Progenitor cell of endocrine pancreas (in vitro differentiated cells): ENCODE measurements around the gene ADK. TPM values are rescaled to one million over a fixed set of nuclear protein-coding genes. Genes with fewer than 3 reads are reported as not detected.

Experiments used
- DNase-seq: peaks from one replicate; pipeline ENCODE4 v3.0.0; 2021; ENCODE audit warnings: low spot score; ENCODE audit not compliant: unreplicated experiment
- H3K27ac Mint-ChIP-seq: 2 replicates; pipeline ENCODE4 v1.8.0; 2021; ENCODE audit warnings: mild to moderate bottlenecking, moderate library complexity, mixed read lengths
- H3K27me3 Mint-ChIP-seq: 2 replicates; pipeline ENCODE4 v1.8.0; 2021; ENCODE audit warnings: mixed read lengths
- H3K36me3 Mint-ChIP-seq: 2 replicates; pipeline ENCODE4 v1.8.0; 2022; ENCODE audit warnings: mixed read lengths; ENCODE audit not compliant: insufficient read depth
- H3K4me1 Mint-ChIP-seq: 2 replicates; pipeline ENCODE4 v1.8.0; 2021; ENCODE audit warnings: low read depth, mixed read lengths
- H3K4me3 Mint-ChIP-seq: 2 replicates; pipeline ENCODE4 v1.8.0; 2021; ENCODE audit warnings: low read depth, mild to moderate bottlenecking, moderate library complexity, mixed read lengths
- H3K9me3 Mint-ChIP-seq: 2 replicates; pipeline ENCODE4 v1.8.0; 2021; ENCODE audit warnings: low read depth, mixed read lengths
- CTCF ChIP-seq: fragments of 200-600 bp; sonication (generic); IDR thresholded peaks from one replicate; pipeline ENCODE4 v1.5.0; 2021; ENCODE audit warnings: antibody characterized with exemption, mild to moderate bottlenecking; ENCODE audit not compliant: unreplicated experiment
- total RNA-seq: library from RNA; stranded (reverse); gene quantifications from 2 replicates; pipeline ENCODE4 v1.2.1, GENCODE V29; 2021

ADK gene
- total RNA-seq, 1 donor from 2014 or later: 20.7 TPM

- H3K27ac Mint-ChIP-seq: no peak overlapping the region
- DNase-seq: no peak
- H3K9me3 Mint-ChIP-seq: peaks cover 35% of the 10 kb centered on the region
- no peaks in the 10 kb centered on the region for H3K4me1 Mint-ChIP-seq
- no peak for TF ChIP-seq CTCF
- H3K36me3 Mint-ChIP-seq: peaks cover 11% of the 10 kb centered on the region
- no peak overlapping the region for H3K4me3 Mint-ChIP-seq
- H3K27me3 Mint-ChIP-seq: no peaks in the 10 kb centered on the region
Measured at GRCh38 chr10:74483356-74483755, 332.3 kb downstream of the ADK start.

- no peaks in the 10 kb centered on the region for H3K4me1 Mint-ChIP-seq
Measured at GRCh38 chr10:74485283-74485682, 334.3 kb downstream of the ADK start.

GRCh38 chr10:74486659-74487058, 335.6 kb downstream of the ADK start:
- H3K27me3 Mint-ChIP-seq: no peaks in the 10 kb centered on the region
- TF ChIP-seq CTCF: no peak
- peaks cover 15% of the 10 kb centered on the region for H3K9me3 Mint-ChIP-seq
- H3K36me3 Mint-ChIP-seq: peaks cover 7% of the 10 kb centered on the region
- no peak overlapping the region for H3K4me3 Mint-ChIP-seq
- H3K27ac Mint-ChIP-seq: no peak overlapping the region
- peaks cover 4% of the 10 kb centered on the region for H3K4me1 Mint-ChIP-seq
- DNase-seq: no peak

More at GRCh38 chr10:74485283-74485682, 334.3 kb downstream of the ADK start:
- Mint-ChIP-seq H3K9me3 (peaks cover 25% of the 10 kb centered on the region), H3K4me3 (no peak overlapping the region), H3K27me3 (no peaks in the 10 kb centered on the region), H3K36me3 (peaks cover 7% of the 10 kb centered on the region), H3K27ac (no peak overlapping the region)
- no peak for DNase-seq
- no peak for TF ChIP-seq CTCF

- Mint-ChIP-seq H3K4me3 (no peak overlapping the region), H3K4me1 (peaks cover 4% of the 10 kb centered on the region), H3K27me3 (no peaks in the 10 kb centered on the region), H3K9me3 (peaks cover 1% of the 10 kb centered on the region), H3K27ac (no peak overlapping the region), H3K36me3 (no peaks in the 10 kb centered on the region)
- no peak for TF ChIP-seq CTCF
- no peak for DNase-seq
Measured at GRCh38 chr10:74488907-74489306, 337.9 kb downstream of the ADK start.

- no peak overlapping the region for H3K4me3 Mint-ChIP-seq
Measured at GRCh38 chr10:74490551-74490950, 339.5 kb downstream of the ADK start.

More at GRCh38 chr10:74490551-74490950, 339.5 kb downstream of the ADK start:
- H3K36me3 Mint-ChIP-seq: no peaks in the 10 kb centered on the region
- H3K4me1 Mint-ChIP-seq: peaks cover 4% of the 10 kb centered on the region
- H3K27me3 Mint-ChIP-seq: no peaks in the 10 kb centered on the region
- H3K27ac Mint-ChIP-seq: no peak overlapping the region
- no peaks in the 10 kb centered on the region for H3K9me3 Mint-ChIP-seq
- no peak for DNase-seq
- TF ChIP-seq CTCF: no peak
